Retina (tissue), 1 donor: ENCODE results near the gene GP1BB.
"Not testable (repeated sequence)": the region's sequence is repeated elsewhere in the genome, so short reads cannot be mapped to it uniquely, and the experiment has no call there.

Source experiments
- DNase-seq: peaks from one replicate; pipeline ENCODE4 v3.0.0-alpha.2; 2016

Gene GP1BB

GRCh38 chr22:19723232-19723982 is at the start of gene GP1BB:
Gene GP1BB (plus strand): TSS chr22:19723539. CDS start chr22:19723570, 31 bp downstream.
- DNase-seq, result peak; percentile 75

GRCh38 chr22:19673660-19674059 is 49.7 kb upstream of the GP1BB start:
- no peak for DNase-seq

GRCh38 chr22:19674129-19674928 is 49.0 kb upstream of the GP1BB start:
- no peak for DNase-seq

- DNase-seq, result no peak
Observed at GRCh38 chr22:19674929-19675253, 48.4 kb upstream of the GP1BB start.

GRCh38 chr22:19675428-19675827 is 47.9 kb upstream of the GP1BB start:
- no peak for DNase-seq

- not testable (repeated sequence) for DNase-seq
Observed at GRCh38 chr22:19676437-19676836, 46.9 kb upstream of the GP1BB start.

- DNase-seq, result no peak
Observed at GRCh38 chr22:19678949-19679521, 44.3 kb upstream of the GP1BB start.

- peak; percentile 62 for DNase-seq
Observed at GRCh38 chr22:19679522-19680101, 43.7 kb upstream of the GP1BB start.

GRCh38 chr22:19680287-19680881 is 43.0 kb upstream of the GP1BB start:
- DNase-seq, result no peak

GRCh38 chr22:19680911-19681862 is 42.2 kb upstream of the GP1BB start:
- no peak for DNase-seq

- DNase-seq, result no peak
Observed at GRCh38 chr22:19681863-19682245, 41.5 kb upstream of the GP1BB start.

- DNase-seq, result no peak
Observed at GRCh38 chr22:19686946-19687345, 36.4 kb upstream of the GP1BB start.

GRCh38 chr22:19687561-19688300 is 35.6 kb upstream of the GP1BB start:
- no peak for DNase-seq

GRCh38 chr22:19688301-19689290 is 34.7 kb upstream of the GP1BB start:
- DNase-seq, result no peak

- DNase-seq, result no peak
Observed at GRCh38 chr22:19689408-19689807, 33.9 kb upstream of the GP1BB start.

GRCh38 chr22:19691007-19691720 is 32.2 kb upstream of the GP1BB start:
- no peak for DNase-seq

GRCh38 chr22:19691721-19692341 is 31.5 kb upstream of the GP1BB start:
- DNase-seq, result peak; percentile 67

- DNase-seq, result no peak
Observed at GRCh38 chr22:19693581-19693980, 29.8 kb upstream of the GP1BB start.
